ENCODE results near the gene HECTD4. TPM values are rescaled to one million over a fixed set of nuclear protein-coding genes. Genes with fewer than 3 reads are reported as not detected.

Gene HECTD4
- polyA plus RNA-seq, 1 donor from 2014 or later, result 15.8 TPM

DNA sequence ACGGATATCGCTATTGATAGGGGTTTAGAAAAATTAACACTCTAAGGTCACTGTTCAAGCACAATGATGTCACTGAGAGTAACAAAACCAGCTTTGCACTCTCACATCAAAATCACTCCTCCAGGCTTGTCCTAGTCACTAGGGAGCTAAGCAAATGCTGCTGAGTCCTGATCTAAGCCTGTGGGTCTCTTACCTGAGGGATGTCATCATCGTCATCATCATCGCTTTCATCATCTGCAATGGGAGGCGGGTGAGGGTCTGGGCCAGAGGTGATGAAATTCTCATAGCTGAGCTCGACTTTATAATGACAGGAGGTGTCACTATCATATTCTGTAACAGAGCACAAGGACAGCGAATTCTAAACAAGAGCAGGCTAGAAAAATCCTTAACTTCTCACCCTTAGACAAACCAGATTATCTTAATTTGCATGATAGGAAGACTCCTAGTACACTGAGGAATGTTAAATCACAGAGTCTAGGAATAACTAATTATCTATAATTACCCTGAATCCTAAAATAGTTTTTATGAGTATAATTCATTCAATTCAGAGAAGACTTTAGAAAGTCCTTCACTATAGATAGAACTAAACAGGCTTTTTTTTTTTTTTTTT is 173.8 kb downstream of the HECTD4 start:
- Histone ChIP-seq H3K9me2 (ENCODE audit: insufficient read depth, low read length) (no peaks in the 10 kb centered on the region), H3K36me3 (ENCODE audit: insufficient read depth, low read length) (peaks cover 15% of the 10 kb centered on the region), H3K4me2 (ENCODE audit: low read length) (no peak overlapping the region), H3K9me3 (ENCODE audit: low read length) (no peaks in the 10 kb centered on the region), H2AFZ (ENCODE audit: low read depth, low read length) (no peak overlapping the region), H3K9ac (ENCODE audit: low read length) (no peak overlapping the region), H3K79me2 (replicated peaks; ENCODE audit: insufficient read depth, low read length) (no peaks in the 10 kb centered on the region), H3F3A (ENCODE audit: insufficient read depth, low read length, poor library complexity, severe bottlenecking) (no peaks in the 10 kb centered on the region), H3K27me3 (ENCODE audit: insufficient read depth, low read depth, low read length) (no peaks in the 10 kb centered on the region), H3K27ac (ENCODE audit: low read length) (no peak overlapping the region), H3K4me3 (ENCODE audit: low read length) (no peak overlapping the region), H4K20me1 (ENCODE audit: insufficient read depth) (no peaks in the 10 kb centered on the region)
- no peak for TF ChIP-seq TAF1 (IDR thresholded peaks at IDR 0.05; ENCODE audit: low read depth)
- TF ChIP-seq MXI1 (conservative IDR thresholded peaks at IDR 0.05; ENCODE audit: poor library complexity, severe bottlenecking), result no peak
- TF ChIP-seq EP300 (conservative IDR thresholded peaks at IDR 0.05; ENCODE audit: poor library complexity, severe bottlenecking), result no peak
- no peak for TF ChIP-seq RAD21 (conservative IDR thresholded peaks at IDR 0.05)
- no peak for TF ChIP-seq SMC3 (conservative IDR thresholded peaks at IDR 0.05; ENCODE audit: poor library complexity)
- TF ChIP-seq EZH2 (IDR thresholded peaks at IDR 0.05; ENCODE audit: borderline replicate concordance, insufficient read depth, low read length, poor library complexity, severe bottlenecking), result no peak
- TF ChIP-seq, protein P1, sequence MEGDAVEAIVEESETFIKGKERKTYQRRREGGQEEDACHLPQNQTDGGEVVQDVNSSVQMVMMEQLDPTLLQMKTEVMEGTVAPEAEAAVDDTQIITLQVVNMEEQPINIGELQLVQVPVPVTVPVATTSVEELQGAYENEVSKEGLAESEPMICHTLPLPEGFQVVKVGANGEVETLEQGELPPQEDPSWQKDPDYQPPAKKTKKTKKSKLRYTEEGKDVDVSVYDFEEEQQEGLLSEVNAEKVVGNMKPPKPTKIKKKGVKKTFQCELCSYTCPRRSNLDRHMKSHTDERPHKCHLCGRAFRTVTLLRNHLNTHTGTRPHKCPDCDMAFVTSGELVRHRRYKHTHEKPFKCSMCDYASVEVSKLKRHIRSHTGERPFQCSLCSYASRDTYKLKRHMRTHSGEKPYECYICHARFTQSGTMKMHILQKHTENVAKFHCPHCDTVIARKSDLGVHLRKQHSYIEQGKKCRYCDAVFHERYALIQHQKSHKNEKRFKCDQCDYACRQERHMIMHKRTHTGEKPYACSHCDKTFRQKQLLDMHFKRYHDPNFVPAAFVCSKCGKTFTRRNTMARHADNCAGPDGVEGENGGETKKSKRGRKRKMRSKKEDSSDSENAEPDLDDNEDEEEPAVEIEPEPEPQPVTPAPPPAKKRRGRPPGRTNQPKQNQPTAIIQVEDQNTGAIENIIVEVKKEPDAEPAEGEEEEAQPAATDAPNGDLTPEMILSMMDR (IDR thresholded peaks at IDR 0.05; ENCODE audit: poor library complexity, severe bottlenecking), result no peak
- no peak for TF ChIP-seq POLR2AphosphoS5 (IDR thresholded peaks at IDR 0.05)
- TF ChIP-seq, protein P2, sequence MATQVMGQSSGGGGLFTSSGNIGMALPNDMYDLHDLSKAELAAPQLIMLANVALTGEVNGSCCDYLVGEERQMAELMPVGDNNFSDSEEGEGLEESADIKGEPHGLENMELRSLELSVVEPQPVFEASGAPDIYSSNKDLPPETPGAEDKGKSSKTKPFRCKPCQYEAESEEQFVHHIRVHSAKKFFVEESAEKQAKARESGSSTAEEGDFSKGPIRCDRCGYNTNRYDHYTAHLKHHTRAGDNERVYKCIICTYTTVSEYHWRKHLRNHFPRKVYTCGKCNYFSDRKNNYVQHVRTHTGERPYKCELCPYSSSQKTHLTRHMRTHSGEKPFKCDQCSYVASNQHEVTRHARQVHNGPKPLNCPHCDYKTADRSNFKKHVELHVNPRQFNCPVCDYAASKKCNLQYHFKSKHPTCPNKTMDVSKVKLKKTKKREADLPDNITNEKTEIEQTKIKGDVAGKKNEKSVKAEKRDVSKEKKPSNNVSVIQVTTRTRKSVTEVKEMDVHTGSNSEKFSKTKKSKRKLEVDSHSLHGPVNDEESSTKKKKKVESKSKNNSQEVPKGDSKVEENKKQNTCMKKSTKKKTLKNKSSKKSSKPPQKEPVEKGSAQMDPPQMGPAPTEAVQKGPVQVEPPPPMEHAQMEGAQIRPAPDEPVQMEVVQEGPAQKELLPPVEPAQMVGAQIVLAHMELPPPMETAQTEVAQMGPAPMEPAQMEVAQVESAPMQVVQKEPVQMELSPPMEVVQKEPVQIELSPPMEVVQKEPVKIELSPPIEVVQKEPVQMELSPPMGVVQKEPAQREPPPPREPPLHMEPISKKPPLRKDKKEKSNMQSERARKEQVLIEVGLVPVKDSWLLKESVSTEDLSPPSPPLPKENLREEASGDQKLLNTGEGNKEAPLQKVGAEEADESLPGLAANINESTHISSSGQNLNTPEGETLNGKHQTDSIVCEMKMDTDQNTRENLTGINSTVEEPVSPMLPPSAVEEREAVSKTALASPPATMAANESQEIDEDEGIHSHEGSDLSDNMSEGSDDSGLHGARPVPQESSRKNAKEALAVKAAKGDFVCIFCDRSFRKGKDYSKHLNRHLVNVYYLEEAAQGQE (IDR thresholded peaks at IDR 0.05; ENCODE audit: borderline replicate concordance), result no peak

DNA sequence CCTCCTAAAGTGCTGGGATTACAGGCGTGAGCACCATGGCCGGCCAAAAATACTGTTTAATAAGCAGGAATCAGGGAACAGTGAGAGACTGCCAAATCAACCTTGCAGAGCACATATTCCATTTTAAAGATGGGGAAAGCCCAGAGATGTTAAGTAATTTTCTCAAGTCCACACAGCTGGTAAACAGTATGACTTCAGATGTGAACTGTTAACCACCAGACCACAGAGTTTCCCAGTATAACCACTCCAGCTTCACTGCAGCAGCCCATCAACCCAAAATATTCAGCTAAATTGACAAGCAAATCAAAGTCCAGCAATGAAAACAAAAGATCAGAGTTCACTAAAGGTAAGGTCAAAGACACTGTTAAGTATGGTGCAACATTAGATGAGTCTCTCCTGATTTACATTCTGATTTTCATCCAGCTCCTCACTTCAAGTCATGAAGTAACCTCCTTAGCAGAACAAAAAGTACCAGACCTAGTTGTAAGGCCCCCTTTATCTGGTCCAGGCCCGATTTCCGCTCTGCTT is 174.8 kb downstream of the HECTD4 start:
- H3K9me3 ChIP-seq (ENCODE audit: low read length), result no peaks in the 10 kb centered on the region
- H3K27me3 ChIP-seq (ENCODE audit: insufficient read depth, low read depth, low read length), result no peaks in the 10 kb centered on the region
- H3K4me3 ChIP-seq (ENCODE audit: low read length), result no peak overlapping the region
- peaks cover 15% of the 10 kb centered on the region for H3K36me3 ChIP-seq (ENCODE audit: insufficient read depth, low read length)
- no peak overlapping the region for H2AFZ ChIP-seq (ENCODE audit: low read depth, low read length)
- no peaks in the 10 kb centered on the region for H4K20me1 ChIP-seq (ENCODE audit: insufficient read depth)
- H3F3A ChIP-seq (ENCODE audit: insufficient read depth, low read length, poor library complexity, severe bottlenecking), result no peaks in the 10 kb centered on the region
- H3K79me2 ChIP-seq (replicated peaks; ENCODE audit: insufficient read depth, low read length), result no peaks in the 10 kb centered on the region
- TF ChIP-seq POLR2AphosphoS5 (IDR thresholded peaks at IDR 0.05) (no peak), TAF1 (IDR thresholded peaks at IDR 0.05; ENCODE audit: low read depth) (no peak), RAD21 (conservative IDR thresholded peaks at IDR 0.05) (no peak), SMC3 (conservative IDR thresholded peaks at IDR 0.05; ENCODE audit: poor library complexity) (no peak), MXI1 (conservative IDR thresholded peaks at IDR 0.05; ENCODE audit: poor library complexity, severe bottlenecking) (no peak), EP300 (conservative IDR thresholded peaks at IDR 0.05; ENCODE audit: poor library complexity, severe bottlenecking) (no peak), EZH2 (IDR thresholded peaks at IDR 0.05; ENCODE audit: borderline replicate concordance, insufficient read depth, low read length, poor library complexity, severe bottlenecking) (no peak)
- TF ChIP-seq, protein P2 (IDR thresholded peaks at IDR 0.05; ENCODE audit: borderline replicate concordance), result no peak
- TF ChIP-seq, protein P1 (IDR thresholded peaks at IDR 0.05; ENCODE audit: poor library complexity, severe bottlenecking), result no peak
- no peaks in the 10 kb centered on the region for H3K9me2 ChIP-seq (ENCODE audit: insufficient read depth, low read length)
- no peak overlapping the region for H3K9ac ChIP-seq (ENCODE audit: low read length)
- no peak overlapping the region for H3K4me2 ChIP-seq (ENCODE audit: low read length)
- no peak overlapping the region for H3K27ac ChIP-seq (ENCODE audit: low read length)

Measured in neural cell (in vitro differentiated cells).